M059J (cell line): ENCODE results near the gene ARHGAP35. TPM values are rescaled to one million over a fixed set of nuclear protein-coding genes. Genes with fewer than 3 reads are reported as not detected.
"Not testable (repeated sequence)": the region's sequence is repeated elsewhere in the genome, so short reads cannot be mapped to it uniquely, and the experiment has no call there.

Experiments
- DNase-seq: peaks from one replicate; pipeline ENCODE4 v3.0.0-alpha.2; 2012; ENCODE audit warnings: low read depth
- total RNA-seq: library from RNA; depleted of rRNA; stranded (reverse); fragments of >200 nt; shearing (Covaris generic); gene quantifications from 2 replicates; pipeline ENCODE4 v1.2.3, GENCODE V29; 2014

Gene ARHGAP35
- total RNA-seq, 1 experiment from 2014 or later: 43.2 TPM

GRCh38 chr19:46868025-46868802 is 7.4 kb downstream of the ARHGAP35 start:
- DNase-seq: no peak

- DNase-seq: not testable (repeated sequence)
Observed at GRCh38 chr19:46871173-46871572, 10.4 kb downstream of the ARHGAP35 start.

DNA sequence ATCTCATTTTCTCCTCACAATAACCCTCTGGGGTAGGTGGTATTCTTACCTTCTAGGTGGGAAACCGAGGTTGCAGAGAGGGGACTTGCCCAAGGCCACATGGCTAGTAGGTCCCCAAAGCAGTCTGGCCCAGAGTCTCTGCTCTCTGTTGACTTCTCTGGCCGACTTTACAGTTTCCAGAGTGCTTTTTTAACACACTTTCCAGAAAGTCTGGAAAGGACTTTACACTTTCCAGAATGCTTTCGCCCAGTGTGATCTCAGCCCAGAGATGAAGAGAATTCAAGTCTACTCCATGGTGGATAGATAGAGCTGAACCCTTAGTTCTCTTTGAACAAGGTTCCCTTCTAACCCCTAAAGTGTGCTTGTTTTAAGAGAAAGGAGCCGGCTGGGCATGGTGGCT is 12.2 kb downstream of the ARHGAP35 start:
- DNase-seq: no peak

DNA sequence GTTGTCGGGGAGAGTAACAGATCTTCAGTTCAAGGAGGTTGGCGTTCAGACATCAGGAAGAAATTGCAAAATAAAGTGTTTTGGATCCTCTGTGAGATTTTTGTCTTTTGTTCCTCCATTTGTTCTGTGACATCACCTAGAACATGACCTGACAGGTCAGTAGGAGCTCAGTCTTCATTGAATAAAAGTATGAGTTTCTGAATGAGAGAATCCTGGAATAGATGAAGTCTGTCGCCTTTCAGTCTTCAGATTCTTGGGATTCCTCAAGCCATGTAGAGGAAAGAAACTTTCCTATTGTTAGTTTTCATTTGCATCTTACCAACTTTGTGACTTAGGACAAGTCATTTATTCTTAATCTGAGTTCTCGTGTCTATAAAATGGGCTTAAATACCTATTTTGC is 14.4 kb downstream of the ARHGAP35 start:
- DNase-seq: no peak

DNA sequence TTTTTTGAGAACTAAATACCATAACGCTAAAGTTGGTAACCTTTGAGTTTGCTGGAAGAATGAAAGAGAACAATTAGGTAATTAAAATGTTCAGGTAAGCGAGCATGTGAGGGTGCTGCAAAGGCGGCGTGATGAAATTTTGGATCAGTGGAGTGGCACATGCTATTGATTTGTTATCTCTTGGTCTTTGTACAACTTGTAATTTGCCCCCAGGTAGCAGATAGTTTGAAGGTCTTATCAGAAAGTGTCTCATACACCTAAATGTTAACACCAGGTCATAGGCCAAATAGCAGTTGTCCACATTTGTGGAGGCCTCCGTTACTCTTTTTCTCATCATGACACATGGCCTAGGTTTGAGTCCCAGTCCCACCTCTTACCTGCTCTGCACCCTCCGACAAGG is 14.9 kb downstream of the ARHGAP35 start:
- DNase-seq: no peak

DNA sequence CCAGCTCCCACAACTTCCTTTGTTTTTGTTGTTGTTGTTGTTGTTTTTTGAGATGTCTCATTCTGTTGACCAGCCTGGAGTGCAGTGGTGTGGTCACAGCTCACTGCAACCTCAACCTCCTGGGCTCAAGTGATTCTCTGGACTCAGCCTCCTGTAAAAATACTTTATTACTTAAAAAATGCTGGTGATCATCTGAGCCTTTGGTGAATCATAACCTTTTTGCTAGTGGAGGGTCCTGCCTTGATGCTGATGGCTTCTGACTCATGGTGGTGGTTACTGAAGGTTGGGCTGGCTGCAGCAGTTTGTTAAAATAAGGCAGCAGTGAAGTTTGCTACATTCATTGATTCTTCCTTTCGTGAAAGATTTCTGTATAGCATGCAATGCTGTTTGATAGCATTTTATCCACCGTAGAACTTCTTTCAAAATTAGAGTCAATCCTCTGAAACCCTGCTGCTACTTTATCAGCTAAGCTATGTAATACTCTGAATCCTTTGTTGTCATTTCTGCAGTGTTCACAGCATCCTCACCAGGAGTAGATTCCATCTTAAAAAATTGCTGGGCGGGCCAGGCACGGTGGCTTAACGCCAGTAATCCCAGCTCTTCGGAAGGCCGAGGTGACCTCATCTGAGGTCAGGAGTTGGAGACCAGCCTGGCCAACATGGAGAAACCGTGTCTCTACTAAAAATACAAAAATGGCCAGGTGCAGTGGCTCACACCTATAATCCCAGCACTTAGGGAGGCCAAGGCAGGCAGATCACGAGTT is 18.0 kb downstream of the ARHGAP35 start:
- peak; percentile 97 for DNase-seq

DNA sequence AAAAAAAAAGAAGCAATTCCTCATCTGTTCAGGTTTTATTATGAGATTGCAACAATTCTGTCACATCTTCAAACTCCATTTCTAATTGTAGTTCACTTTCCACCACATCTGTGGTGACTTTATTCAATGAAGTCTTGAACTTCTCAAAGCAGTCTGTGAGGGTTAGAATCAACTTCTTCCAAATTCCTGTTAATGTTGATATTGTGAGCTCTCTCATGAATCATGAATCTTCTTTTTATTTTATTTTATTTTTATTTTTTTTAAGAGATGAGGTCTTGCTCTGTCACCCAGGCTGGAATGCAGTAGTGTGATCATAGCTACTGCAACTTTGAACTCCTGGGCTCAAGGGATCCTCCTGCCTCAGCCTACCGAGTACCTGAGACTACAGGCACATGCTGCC is 19.6 kb downstream of the ARHGAP35 start:
- DNase-seq: no peak

DNA sequence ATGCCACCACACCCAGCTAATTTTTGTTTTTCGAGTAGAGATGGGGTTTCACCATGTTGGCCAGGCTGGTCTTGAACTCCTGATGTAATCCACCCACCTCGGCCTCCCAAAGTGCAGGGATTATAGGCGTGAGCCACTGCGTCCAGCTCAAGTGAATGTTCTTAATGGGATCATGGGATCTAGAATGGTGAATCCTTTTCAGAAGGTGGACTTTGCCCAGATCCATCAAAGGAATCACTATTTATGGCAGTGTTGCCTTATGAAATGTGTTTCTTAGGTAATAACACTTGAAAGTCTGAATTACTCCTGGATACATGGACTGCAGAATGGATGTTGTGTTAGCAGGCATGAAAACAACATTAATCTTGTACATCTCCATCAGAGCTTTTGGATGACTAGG is 20.3 kb downstream of the ARHGAP35 start:
- no peak for DNase-seq

GRCh38 chr19:46882034-46882433 is 21.2 kb downstream of the ARHGAP35 start:
- no peak for DNase-seq

- DNase-seq: not testable (repeated sequence)
Observed at GRCh38 chr19:46882751-46883150, 22.0 kb downstream of the ARHGAP35 start.

GRCh38 chr19:46885411-46885810 is 24.6 kb downstream of the ARHGAP35 start:
- DNase-seq: no peak

GRCh38 chr19:46886546-46887239 is 25.9 kb downstream of the ARHGAP35 start:
- peak; percentile 84 for DNase-seq

- DNase-seq: no peak
Observed at GRCh38 chr19:46887240-46887782, 26.5 kb downstream of the ARHGAP35 start.

DNA sequence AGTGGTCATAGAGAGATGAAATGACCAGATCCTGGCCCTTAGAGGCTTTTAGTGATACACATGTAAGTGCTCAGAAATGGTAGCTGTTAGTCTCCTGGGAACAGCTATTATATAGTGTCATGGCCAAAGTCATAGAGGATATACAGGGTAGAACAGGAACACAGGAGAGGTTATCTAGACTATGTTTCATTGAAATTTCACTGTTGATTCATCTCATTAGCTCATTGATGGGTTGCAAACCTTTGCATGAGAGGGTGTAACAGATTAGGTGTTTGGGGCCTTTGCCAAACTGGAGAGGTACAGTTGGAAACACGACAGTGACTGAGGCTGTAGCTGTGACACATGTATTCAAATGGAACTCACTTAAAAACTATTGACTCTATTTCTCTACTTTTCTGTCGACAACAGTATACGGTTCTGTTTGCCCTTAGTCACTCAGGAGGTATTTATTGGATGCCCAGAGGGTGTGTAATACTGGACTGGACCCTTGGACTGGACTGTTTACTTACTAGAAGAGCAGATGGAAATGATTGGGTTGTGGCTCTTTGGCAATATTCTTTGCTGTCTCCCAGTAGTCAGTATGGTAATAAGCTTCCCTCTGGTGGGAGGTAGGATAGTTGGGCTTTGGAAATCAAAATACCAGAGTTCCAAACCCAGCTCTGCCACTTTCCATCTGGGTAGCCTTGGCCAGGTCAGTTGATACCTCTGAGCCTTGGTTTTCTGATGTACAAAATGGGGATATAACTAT is 29.8 kb downstream of the ARHGAP35 start:
- peak; percentile 94 for DNase-seq

GRCh38 chr19:46892252-46893179 is 31.7 kb downstream of the ARHGAP35 start:
- DNase-seq: no peak

GRCh38 chr19:46896076-46896794 is 35.4 kb downstream of the ARHGAP35 start:
- no peak for DNase-seq

- peak; percentile 32 for DNase-seq
Observed at GRCh38 chr19:46898731-46899130, 37.9 kb downstream of the ARHGAP35 start.

- DNase-seq: no peak
Observed at GRCh38 chr19:46900341-46900740, 39.5 kb downstream of the ARHGAP35 start.

DNA sequence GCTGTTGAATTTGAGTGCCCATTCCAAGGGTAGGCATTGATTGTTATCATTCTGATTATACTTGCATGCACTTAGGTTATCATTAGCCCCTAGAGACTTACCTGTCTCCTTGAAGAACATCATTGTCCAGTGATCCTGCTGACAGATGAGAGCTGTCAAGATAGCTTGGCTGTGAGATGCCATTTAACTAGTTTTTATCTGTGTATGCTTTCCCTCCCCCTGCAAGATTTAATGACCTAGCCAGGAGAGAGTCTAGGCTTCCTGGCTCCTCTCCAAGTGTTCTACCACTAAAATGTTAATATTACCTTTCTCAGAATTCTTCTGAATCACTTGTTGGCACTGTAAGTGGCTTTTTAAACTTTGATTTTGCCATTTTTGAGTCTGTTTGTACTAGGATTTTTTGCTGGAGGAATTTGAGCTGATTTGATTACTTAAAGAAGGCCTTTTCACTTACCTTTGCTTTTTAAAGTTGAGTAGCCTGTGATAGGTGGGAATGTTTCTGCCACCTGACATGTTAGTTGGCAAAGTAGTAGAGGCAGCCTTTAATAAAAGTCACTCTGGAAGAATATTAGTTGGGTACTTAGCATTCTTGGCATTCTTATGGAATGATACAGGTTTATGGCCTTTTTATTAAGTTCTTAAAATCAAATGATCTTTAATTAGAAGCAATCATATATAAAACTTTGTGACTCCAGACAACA is 41.1 kb downstream of the ARHGAP35 start:
- peak; percentile 87 for DNase-seq
